Eye (tissue), 1 donor: ENCODE measurements around the gene ZNF23.
"Not testable (repeated sequence)": the region's sequence is repeated elsewhere in the genome, so short reads cannot be mapped to it uniquely, and the experiment has no call there.

ENCODE experiments used
- DNase-seq: peaks from one replicate; pipeline ENCODE4 v3.0.0-alpha.2; 2015

The ZNF23 gene

DNA sequence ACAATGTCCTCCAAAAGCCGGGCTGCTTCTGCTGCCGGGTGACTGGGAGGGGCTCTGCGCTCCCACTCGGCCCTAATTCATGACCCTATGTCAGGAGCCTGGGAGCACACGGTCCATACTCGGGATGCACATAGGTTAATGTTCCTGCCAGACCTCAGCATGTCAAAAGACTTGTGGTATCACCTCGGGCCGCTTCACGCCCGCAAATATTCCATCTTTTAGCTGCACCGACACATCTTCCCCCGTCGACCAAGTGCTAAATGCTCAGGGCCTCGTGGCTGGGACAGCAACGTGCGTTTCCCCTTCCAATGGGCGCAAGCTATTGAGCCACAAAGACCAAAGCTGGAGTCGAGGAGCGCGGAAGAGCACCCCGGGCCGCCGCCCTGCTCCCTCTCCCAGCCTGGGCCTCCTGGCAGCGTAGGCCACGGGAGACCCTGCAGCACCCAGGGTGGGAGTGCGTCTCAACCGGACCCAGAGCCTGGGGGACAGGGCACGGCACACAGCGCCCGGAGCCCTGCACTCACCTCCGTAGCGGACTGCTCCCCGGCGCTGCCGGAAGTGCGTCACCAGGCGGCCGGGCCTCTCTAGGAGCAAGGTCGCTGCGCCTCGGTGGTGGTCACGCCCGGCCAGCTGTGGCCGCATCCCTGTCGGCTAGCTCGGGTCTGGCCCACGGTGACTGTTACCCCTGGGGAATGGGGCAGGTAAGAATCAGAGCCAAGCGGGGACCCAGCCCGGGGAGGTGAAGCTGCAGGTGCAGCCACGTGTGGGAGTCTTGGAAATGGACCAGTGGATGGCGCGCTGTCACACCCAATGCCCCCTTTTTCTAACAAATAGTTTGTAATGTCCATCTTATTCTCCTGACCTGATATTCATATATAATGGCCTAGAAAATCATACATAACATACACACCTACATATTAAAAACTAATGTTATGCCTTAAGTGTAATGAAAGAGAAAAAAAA lies at the start of gene ZNF23:
TSS of gene ZNF23 (minus strand) at position 562 of the 963 bp plus-strand sequence. CDS start 5,451 bp downstream, outside the sequence.
- DNase-seq = peak; percentile 93

DNA sequence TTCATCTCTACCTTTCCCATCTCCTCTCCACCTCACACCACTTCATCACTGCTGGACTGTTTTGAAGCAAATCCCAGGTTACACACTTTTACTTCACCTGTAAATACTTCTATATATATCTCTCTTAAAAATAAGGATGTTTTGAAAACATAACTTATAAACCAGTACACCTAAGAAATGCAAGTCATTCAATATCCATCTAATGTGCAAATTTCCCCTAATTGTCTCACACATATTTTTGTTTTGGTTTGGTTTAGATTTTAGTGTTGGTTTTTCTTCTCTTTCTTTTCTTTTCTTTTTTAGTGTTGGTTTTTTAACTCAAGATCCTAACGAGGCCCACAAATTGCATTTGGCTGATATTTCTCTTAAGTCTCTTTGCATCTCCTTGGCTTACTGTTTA lies 45.0 kb upstream of the ZNF23 start:
- DNase-seq = no peak

DNA sequence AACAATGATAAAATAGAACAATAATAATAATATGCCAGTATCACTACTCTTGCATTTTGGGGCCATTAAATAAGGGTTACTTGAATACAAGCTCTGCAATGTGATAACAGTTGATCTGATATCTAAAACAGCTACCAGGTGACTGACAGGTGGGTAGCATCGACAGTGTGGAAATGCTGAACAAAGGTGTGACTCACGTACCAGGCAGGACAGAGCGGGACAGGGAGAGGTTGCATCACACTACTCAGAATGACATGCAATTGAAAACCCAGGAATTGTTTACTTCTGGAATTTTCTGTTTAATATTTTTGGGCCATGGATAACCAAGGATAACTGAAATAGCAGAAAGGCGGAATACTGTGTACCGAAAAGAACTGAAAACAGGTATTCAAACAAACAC lies 42.9 kb upstream of the ZNF23 start:
- no peak for DNase-seq

DNA sequence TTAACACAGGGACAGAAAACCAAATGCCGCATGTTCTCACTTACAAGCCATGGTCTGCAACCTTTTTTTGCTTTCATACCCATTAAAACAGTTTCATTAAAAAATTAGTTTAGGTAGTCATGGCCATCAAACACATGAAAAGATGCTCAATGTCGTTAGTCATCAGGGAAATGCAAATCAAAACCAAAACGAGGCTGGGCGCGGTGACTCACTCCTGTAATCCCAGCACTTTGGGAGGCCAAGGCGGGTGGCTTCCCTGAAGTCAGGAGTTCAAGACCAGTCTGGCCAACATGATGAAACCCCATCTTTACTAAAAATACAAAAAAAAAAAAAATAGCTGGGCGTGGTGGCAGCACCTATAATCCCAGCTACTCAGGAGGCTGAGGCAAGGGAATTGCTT lies 42.0 kb upstream of the ZNF23 start:
- not testable (repeated sequence) for DNase-seq

DNA sequence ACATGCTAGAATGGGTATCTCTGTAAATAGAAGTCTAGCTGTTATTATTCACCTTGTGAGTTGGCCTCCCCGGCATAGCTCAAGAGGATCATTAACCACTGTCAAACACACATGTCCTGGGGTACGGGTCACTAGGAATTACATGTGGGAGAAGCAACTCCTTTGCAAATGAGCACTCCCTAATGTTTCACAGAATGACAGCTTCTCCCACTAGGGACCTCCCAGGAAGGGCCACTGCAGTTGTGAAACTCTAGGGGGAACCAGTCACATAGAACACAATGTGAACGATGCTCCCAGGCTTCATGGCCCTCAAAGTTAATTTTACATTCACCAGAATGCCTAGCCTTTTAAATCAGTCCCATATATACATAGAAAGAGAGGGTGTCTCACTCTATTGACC lies 39.5 kb upstream of the ZNF23 start:
- DNase-seq = no peak

DNA sequence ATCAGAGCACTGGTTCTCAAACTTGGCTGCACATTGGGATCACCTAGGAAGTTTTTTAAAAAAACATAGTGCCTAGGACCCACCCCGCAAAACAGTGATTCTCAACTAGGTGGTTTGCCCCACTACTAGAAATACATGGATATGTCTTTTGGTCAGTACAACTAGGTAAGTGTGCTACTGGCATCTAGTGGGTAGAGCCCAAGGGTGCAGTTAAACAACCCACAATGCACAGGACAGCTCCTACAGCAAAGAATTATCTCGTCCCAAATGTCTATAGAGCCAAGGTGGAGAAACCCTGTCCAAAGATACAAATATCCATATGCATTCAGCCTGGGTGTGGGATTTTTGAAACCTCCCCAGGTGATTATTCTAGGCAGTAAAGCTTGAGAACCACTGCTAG lies 38.9 kb upstream of the ZNF23 start:
- no peak for DNase-seq

DNA sequence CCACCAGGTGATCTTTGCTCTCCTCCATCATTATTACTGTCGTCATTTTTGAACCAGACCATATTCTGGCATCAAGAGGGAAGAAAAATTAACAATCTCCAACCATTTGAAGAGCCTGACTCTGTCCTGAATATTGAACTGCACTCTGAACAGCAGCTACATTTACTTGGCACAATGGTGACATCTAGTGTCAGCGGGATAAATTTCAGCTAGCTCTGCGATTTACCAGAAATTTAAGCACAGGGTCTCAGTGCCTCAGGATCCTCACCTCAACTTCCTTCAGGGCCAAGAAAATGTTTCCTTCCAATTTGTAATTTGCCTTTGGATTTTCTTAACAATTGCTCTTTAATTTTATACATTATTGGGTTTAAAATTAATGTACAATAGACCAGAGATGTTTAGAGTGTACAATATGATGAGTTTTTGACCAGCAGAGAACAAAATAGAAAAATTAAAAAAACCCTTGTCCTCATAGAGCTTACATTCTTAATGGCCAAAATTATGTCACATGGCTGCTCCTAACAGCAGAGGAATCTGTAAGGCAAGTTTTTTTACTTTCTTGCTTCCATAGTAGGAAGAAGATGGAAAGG lies 37.8 kb upstream of the ZNF23 start:
- DNase-seq = peak; percentile 87

DNA sequence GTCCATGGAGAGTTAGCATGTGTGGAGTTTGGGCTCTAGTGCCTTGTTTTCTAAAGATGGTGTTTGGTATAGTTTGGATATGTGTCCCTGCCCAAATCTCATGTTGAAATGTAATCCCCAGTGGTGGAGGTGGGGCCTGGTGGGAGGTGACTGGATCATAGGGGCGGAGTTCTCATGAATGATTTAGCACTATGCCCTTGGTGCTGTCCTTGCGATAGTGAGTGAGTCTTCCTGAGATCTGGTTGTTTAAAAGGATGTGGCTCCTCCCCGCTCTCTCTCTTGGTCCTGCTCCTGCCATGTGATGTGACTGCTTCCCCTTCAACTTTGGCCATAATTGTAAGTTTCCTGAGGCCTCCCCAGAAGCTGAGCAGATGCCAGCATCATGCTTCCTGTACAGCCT lies 36.0 kb upstream of the ZNF23 start:
- DNase-seq = no peak

DNA sequence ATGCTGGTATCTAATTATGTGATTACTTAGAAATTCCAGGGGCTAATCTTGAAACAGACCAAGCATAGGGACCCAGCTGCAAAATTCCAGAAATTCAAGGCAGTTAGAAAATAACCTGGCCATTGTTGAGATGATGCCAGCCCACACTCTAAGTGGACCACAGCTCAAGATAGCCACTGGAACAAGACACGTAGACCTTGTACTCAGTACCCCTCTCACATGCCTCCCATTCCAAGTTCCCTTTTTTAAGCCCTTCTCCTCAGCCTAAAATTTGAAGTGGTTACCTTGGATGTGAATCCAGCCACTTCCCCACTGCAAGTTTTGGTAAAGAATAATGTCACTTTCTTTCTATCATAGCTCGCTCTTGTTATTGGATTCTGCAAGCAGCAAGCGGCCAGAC lies 31.2 kb upstream of the ZNF23 start:
- no peak for DNase-seq

DNA sequence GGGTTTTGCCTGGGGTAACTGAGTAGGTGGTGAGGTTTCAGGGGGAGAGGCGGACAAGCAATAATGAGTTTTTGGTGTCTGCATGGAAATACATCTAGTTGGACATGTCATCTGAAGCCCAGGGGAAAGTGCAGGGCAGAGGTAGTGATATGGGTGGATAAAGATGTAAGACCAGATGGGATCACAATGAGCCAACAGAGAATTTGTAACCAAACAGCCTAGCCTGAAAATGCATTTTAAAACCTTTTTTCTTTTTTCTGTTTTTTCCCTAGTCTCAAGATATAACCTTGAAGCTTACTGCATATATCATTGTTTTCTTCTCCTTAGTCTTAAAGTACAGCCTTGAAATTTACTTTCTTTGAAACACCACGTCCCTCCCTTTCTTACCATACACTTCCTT lies 30.7 kb upstream of the ZNF23 start:
- DNase-seq = no peak

DNA sequence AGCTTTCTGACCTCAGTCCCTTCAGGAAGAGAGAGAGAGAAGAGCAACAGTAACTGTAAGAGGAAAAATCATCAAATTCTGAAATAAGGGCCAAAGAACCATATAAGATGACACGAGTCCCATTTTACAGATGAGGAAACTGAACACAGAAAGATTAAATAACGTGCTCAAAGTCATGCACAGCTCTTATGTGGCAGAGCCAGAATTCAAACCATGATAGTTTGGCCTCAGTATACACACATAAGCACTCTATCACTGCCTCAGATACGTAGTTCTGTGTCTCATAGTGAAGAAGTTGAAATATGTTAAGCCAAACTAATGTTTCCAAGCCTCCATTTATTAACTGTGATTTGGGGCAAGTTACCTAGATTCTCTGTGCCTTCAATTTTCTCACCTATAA lies 29.0 kb upstream of the ZNF23 start:
- no peak for DNase-seq

DNA sequence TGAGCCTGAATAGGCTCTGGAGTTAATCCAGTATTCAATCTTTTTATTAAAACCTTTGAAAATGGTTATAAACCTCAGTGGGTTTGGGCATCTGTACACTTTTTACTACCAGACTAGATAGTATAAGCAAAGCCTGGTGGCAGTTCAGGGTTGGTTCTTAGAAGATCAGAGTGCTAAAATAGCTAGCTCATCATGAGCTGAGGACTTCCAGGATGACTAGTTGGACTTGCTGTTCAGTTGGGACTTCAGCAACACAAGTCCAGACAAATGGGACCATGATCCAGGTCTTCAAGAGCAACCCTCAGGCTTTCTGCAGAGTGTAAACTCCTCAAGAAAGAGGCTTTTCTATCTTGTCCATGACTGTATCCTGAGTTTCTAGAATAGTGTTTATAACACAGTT lies 28.3 kb upstream of the ZNF23 start:
- no peak for DNase-seq

DNA sequence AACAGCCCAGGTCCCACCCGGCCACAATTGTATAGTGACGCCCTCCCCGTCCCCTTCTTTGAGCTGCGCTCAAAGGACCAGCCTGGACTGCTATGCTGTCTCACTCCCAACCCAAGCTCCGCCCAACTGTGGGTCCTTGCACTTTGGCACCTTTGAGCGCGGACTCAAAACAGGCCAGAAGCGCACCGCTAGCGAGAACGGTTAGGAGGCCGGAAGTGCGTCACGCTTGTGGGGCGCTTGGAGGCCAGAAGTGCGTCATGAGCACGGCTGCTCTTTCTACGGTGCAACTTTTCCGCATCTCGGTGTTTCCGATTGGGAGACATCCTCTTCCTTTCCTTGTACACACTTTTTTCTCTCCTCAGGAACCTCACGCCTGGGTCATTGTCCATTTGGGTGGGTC lies 27.1 kb upstream of the ZNF23 start, which contains the start of gene ZNF19:
TSS of gene ZNF19 (minus strand) at position 203 of the 400 bp plus-strand sequence. CDS start 7,210 bp downstream, outside the sequence.
- no peak for DNase-seq

DNA sequence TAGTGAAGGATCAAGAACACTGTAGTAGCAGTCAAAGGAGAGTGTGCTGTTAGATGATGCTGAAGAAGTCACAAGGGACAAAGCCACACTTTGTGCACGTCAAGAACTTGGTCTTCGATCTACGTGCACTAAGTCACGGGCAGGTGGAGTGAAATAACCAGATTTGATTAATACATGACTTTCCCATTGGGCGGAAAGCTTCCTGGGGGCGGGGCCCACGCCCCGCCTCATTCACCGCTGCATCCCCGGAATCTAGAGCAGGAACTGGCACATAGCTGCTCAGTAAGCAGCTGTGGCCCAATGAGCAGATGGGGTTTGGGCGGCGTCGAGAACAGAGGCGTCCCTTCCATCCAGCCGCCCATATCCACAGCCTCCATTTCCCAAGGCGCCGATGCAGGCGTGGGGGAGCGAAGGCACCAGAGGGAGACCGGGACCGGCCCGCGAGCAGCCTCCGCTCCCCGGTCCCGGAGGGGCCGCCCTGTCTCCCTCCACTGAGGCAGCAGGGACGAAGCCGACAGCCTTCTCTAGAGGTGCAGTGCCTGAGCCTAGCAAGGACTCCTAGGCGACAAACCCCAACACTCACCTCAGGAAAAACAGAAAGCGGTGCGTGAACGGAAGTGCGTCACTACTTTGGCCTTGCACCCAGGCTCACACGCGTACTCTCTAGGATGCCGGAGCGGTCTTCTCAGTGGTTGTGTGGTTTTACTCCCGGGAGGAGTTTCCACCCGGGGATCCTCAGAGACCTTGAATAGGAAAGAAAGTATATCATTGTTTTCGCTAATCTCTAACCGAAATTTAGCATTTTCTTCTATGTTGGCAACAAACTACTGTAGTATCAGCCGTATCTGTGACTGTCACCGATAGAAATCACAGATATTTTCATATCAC lies 22.2 kb upstream of the ZNF23 start:
- peak; percentile 97 for DNase-seq

DNA sequence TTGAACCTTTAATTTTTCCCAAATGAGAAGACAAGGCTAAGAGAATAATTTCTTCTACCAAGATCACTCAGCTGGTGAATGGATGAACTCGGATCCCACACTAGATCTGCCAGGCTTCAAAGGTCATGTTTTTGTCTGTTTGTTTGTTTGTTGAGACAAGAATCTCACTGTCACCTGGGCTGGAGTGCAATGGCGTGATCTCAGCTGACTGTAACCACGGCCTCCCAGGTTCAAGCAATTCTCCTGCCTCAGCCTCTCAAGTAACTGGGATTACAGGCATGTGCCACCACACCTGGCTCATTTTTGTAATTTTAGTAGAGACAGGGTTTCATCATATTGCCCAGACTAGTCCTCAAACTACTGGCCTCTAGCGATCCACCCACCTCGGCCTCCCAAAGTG lies 20.5 kb upstream of the ZNF23 start:
- DNase-seq = no peak

DNA sequence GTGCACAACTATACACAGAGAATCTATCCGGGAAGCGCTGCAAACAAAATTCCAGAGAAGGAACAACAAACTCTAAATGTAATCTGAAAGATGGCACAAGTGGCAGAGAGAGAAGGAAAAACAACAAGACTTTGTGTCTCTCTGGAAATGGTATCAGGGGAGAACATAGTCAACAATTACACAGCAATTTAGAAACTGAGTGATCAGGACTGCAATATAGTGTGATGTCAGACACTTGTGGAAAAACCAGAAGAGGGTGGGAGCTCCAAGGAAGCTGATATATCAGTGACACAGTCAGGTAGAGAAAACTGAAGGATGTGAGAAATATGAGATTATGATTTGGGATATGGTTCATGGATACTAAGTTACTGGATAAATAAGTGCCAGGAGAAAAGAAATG lies 18.9 kb upstream of the ZNF23 start:
- DNase-seq = no peak

DNA sequence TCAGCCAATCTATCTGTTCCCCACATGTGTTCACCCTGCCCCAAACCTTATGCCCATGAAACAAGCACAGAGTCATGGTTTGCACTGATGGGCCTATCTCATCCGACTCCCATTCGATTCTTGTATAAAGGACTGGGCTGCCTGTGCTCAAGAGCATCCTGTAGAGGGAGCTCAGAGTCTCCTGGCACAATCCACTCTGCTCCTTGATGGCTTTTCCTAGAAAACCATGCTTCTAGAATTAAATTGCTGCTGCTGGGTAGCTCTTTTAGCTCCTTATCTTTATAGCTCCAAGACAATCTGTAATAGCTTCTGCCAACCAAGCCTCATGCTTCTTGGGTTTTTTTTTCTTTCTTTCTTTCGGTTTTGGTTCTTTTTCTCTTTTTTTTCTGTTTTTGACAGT lies 17.4 kb upstream of the ZNF23 start:
- peak; percentile 15 for DNase-seq

DNA sequence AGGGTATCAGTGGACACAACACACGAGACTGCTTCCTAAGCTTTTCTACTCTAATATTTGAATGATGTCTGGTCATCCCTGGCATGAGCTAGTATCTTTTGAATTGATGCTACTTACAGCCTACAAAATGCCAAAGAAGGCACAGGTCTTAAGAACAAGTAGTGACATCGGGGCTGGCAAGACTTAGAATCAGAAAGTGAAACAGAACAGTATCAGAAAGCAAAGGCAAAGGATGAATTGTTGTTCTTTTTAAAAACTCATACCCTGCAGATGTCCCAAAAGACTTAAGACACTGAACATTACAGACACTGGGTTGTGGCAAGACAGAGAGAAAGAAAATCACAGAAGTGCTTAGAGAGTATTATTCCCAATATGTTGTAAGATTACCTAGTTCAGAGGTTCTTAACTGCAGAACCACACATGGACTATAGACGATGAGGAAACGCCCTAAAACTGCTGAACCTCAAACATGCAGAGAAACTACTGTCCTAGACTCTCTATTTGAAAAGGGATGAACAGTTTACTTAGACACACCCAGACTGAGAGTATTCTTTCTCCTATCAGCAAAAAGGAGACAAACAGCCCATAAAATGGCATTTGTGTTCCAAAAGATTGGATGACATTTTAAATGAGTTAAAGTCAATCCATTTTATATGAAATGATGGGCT lies 14.5 kb upstream of the ZNF23 start:
- no peak for DNase-seq

DNA sequence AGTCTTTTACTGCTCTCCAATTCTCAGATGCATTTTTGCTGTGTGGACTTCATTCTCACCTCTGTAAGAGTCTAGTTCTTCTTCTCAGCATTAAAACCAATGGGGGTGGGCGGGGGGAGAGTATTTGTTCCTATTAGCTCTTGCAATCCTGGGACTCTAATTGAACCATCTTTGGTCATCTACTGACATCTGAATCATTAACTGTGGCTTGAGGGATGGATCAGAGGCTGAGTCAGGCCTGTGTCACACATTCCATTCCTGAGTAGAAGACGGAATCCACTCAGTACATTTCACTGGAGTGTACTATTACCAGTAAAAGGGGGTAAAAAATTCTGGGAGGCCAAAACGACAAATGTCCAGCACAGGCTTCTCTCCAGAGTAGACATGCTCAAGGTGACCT lies 12.8 kb upstream of the ZNF23 start:
- DNase-seq = no peak

DNA sequence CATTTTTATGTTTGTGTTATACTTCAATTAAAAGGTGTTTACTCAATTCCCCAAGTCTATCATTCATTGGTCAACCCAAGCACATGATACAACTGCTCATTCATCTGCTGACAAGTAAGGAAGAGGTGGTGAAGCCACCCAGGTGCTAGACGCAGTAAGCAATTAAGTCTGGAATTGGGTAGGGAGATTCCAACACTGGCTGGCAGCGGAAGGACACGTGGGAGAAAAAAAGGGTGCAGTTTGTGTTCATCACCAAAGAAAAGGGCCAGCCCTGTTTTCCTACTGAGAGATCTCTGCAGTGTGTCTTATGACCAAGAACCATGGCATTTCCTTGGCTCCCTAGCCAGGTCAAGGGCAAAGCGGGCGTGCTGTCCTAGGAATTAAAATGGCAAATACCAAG lies 11.8 kb upstream of the ZNF23 start:
- DNase-seq = no peak

DNA sequence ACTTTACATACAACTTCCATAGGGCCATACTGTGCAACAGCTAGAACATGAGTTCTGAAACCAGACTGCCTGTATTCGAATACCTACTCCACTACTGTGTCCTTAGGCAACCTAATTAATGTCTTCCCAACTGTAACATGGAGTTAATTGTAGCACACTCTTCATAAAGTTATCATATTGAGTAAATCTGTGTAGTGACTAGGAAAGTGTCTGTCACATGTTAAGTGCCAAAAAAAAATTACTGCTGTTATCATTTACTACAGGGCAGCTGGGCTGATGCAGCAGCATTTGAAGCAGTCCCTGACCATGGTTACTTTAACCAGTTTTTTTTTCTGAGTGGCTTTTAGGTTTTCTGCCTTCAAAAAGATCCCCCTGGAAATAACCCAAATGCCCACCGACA lies 10.9 kb upstream of the ZNF23 start:
- DNase-seq = no peak

DNA sequence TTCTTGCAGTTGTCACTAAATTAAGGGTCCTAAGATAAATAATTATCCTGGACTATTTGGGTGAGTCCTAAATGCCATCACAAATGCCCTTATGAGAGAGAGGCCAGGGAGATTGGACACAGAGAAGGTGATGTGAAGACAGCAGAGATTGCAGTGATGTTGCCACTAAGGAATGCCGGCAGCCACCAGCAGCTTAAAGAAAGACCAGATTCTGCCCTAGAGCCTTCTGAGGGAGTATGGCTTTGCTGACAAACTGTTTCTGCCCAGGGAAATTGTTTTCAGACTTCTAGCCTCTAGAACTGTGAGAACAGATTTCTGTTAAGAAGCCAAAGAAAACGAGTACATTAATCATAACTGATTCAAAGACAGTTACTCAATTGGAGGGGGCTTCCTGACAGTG lies 10.0 kb upstream of the ZNF23 start:
- no peak for DNase-seq

DNA sequence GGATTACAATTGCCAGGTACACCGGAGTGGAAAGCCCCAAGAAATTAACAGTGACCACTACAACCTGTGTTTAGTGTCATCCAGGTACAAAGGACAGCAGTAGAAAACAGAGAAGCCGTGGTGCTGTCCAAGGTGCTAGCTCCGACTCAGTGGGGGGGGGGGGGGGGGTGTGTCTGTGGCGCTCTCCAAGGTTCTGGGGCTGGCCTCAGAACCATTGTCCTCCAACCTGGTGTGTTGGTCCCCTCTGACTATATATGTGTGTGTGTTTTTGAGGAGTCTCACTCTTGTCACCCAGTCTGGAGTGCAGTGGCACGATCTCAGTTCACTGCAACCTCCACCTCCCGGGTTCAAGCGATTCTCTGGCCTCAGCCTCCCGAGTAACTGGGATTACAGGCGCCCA lies 5.8 kb upstream of the ZNF23 start:
- peak; percentile 69 for DNase-seq
